IPS-NIHi7 (cell line): ENCODE data around the gene PPP2R2D.
A peak's percentile ranks its signal among the peaks of the same experiment; 100 is the strongest.
"Not testable (repeated sequence)": the region's sequence is repeated elsewhere in the genome, so short reads cannot be mapped to it uniquely, and the experiment has no call there.

Source experiments
- DNase-seq: peaks from one replicate; pipeline ENCODE4 v3.0.0; 2012; ENCODE audit warnings: mixed read lengths; ENCODE audit errors: extremely low spot score

The PPP2R2D gene

DNA sequence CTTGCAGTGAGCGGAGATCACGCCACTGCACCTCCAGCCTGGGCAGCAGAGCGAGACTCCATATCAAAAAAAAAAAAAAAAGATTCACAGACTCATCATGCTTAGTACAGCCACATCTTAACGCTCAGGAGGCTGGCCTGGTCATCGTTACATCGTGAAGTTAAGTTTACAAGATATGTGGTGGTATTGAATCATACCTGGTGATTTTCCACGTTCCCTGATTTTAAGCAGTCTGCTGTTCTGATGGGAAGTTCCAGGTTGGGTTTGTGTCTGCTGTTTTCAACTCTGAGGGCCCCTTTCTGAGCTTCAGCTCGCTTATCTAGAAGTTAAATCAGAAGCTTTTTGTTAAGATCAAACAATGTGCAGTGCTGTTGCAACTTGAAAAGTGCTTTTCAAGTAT is 6.9 kb downstream of the PPP2R2D start:
- DNase-seq, result no peak

GRCh38 chr10:131908151-131908550 is 7.3 kb downstream of the PPP2R2D start:
- DNase-seq, result no peak

- no peak for DNase-seq
These were observed 8.4 kb downstream of the PPP2R2D start for GRCh38 chr10:131909014-131909808.

- DNase-seq, result no peak
These were observed 9.1 kb downstream of the PPP2R2D start for GRCh38 chr10:131909929-131910328.

GRCh38 chr10:131910663-131911314 is 10.0 kb downstream of the PPP2R2D start:
- no peak for DNase-seq

- DNase-seq, result no peak
These were observed 10.6 kb downstream of the PPP2R2D start for GRCh38 chr10:131911451-131911850.

- no peak for DNase-seq
These were observed 11.8 kb downstream of the PPP2R2D start for GRCh38 chr10:131912620-131913019.

DNA sequence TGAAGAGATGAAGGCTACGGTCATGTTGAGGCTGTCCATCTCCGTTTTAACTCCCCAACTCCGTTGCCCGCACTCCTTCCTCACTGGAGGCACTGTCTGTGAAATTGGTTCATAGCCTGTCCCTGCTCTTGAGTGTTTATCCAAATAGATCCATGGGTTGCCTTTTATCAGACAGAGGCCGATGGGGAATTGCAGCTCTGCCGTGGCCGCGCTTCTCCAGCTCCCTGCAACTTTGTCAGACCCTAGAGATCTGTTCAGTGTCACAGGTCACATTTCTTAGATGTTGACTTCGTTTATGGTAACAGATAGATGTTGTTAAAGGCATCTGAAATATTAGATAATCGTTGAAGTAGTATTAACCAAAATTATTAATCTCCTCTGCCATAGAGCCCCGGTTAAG is 14.7 kb downstream of the PPP2R2D start:
- DNase-seq, result no peak

DNA sequence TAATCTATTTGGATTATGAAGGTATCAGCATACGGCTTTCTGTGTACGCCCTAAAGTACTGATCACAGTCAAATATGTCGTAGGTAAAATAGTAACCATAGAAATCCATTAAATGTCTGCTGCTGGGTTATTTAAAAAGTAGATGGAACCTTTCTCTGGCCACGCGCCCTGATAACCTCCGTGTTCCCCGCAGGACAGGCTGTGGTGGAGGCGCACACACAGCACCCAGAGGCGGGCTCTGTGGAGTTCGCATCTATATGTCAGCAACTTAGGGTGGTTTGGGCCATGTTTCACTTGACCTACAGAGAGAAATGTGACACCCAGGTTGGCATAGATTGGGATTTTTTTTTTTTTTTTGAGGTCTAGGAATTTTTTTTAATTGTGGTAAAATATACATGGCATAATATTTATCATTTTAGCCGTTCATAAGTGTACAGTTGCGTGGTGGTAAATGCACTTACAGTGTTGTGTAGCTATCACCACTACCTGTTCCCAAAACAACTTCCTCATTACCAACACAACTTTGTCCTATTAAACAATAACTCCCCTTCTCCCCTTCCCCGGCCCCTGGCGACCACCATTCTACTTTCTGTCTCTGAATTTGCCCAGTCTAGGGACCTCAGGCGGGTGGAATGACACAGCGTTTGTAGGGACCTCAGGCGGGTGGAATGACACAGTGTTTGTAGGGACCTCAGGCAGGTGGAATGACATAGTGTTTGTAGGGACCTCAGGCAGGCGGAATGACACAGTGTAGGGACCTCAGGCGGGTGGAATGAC is 15.4 kb downstream of the PPP2R2D start:
- DNase-seq, result no peak

GRCh38 chr10:131916767-131917160 is 16.0 kb downstream of the PPP2R2D start:
- not testable (repeated sequence) for DNase-seq

DNA sequence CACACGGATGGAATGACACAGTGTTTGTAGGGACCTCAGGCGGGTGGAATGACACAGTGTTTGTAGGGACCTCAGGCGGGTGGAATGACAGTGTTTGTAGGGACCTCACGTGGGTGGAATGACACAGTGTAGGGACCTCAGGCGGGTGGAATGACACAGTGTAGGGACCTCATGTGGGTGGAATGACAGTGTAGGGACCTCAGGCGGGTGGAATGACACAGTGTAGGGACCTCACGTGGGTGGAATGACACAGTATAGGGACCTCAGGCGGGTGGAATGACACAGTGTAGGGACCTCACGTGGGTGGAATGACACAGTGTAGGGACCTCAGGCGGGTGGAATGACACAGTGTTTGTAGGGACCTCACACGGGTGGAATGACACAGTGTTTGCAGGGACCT is 16.7 kb downstream of the PPP2R2D start:
- DNase-seq, result not testable (repeated sequence)

DNA sequence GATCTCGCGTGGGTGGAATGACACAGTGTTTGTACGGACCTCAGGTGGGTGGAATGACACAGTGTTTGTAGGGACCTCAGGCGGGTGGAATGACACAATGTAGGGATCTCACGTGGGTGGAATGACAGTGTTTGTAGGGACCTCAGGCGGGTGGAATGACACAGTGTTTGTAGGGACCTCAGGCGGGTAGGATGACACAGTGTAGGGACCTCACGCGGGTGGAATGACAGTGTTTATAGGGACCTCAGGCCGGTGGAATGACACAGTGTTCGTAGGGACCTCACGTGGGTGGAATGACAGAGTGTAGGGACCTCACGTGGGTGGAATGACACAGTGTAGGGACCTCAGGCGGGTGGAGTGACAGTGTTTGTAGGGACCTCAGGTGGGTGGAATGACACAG is 18.7 kb downstream of the PPP2R2D start:
- not testable (repeated sequence) for DNase-seq

- DNase-seq, result no peak
These were observed 19.3 kb downstream of the PPP2R2D start for GRCh38 chr10:131920151-131920550.

GRCh38 chr10:131920693-131921092 is 19.9 kb downstream of the PPP2R2D start:
- no peak for DNase-seq

DNA sequence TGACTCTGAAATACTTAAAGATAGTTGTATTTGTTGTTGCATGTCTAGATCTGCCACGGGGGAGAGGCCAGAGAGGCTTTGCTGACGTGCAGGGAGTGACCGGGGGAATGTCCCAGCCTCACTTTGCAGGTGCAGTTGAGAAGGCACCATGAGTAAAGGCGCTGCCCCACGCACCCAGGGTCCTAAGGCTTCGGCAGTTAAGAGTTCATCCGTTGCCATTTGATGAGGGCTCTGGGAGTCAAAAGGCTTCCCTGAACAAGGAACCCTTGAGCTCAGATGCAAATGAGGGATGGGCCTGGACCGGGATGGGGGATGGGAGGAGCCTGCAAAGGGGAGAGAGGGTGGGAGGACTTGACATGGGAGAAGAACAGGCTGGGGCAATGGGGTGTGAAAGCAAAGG is 20.4 kb downstream of the PPP2R2D start:
- peak; percentile 50 for DNase-seq

DNA sequence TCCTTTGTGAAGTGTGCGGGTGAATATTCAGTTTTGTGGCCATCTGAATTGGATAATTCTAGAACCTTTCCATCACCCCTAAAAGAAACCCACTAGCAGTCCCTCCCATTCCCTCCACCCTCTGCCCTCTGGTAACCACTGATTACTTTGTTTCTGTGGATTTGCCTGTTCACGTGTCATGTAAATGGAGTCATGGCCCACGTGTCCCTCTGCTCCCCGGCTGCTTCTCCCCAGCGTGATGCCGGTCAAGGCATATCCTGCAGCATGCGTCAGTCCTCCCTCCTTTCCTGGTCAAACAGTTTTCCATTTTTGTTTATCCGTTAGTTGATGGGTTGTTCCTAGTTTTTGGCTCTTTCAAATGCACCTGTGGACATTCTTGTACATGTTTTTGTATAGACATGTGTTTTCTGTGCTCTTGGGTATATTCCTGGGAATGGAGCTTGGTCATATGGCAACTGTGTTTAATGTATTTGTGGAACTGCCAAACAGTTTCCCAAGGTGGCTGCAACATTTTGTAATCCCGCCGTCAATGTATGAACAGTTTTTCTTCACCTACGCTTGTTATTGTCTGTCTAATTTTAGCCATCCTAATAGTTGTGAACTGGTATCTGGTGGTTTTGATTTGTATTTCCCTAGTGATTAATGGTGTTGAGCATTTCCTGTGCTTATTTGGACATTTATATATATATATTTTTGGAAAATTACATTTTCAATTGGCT is 22.4 kb downstream of the PPP2R2D start:
- no peak for DNase-seq

DNA sequence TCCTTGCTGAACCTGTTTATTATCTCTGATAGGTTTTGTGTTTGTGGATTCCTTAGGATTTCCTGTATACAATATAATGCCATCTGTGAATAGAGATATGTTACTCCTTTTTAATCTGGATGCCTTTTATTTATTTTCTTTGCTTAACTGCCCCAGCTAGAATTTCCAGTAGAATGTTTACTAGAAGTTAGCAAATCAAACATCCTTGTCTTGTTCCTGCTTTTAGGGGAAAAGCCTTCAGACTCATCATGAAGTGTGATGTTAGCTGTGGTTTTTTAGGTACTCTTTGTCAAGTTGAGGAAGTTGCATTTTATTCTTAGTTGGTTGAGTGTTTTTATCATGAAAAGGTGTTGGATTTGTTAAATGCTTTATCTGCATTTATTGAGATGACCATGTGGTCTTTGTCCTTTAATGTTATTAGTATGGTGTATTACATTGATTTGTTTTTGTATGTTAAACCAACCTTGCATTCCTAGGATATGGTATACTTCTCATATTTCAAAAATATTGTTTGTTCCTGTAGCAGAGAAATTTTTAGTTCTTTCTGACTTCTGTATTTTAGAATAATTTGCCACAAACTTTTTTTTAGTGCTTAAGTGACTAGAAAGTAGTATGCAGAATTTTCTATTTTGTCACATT is 24.3 kb downstream of the PPP2R2D start:
- no peak for DNase-seq

- DNase-seq, result no peak
These were observed 24.9 kb downstream of the PPP2R2D start for GRCh38 chr10:131925716-131926115.

- no peak for DNase-seq
These were observed 25.4 kb downstream of the PPP2R2D start for GRCh38 chr10:131926253-131926652.

DNA sequence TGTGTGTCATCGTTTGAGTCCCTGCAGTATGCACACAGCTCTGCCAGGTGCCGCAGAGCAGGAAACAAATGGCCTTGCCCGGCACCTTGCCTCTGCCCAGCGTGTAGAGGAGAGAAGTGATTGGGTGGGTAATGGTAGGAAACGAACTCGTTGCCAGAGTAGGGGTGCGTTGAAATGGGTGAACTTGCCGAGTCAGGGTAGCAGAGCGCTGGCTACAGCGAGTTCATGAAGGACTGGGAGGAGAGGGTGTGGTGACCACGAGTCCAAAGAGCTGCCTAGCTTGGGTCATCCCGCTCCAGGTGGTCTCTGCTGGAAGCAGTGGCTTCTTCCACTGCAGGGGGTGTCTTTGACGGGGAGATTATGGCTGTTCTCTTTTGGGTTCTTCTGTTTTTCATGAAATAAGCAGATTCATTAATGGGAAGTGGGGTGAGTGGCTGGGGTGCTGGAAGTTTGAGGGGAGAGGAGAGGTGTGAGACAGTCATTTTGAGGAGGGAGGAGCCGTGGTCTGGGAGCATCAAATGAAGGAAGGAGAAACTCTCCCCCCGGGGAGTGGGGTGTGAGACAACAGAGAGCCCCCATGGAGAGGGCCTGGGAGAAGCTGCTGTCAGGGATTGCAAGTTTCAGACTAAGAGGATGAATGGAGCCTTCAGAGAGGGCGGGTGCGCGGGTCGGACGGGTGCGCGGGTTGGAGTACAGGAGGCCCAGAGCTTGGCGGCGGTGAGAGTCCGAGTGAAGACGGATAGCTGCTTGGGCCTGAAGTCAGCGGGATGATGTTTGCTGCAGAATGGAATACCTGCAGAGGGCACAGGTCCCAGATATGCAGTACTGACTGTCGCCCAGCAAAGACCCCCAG is 26.2 kb downstream of the PPP2R2D start:
- no peak for DNase-seq
